ENCODE data around the gene TAF4. TPM values are rescaled to one million over a fixed set of nuclear protein-coding genes. Genes with fewer than 3 reads are reported as not detected.
"Not testable (repeated sequence)": the region's sequence is repeated elsewhere in the genome, so short reads cannot be mapped to it uniquely, and the experiment has no call there.

TAF4 gene
- total RNA-seq, 4 donors from 2014 or later = 7.1 to 15.9 (median 11.9) TPM

DNA sequence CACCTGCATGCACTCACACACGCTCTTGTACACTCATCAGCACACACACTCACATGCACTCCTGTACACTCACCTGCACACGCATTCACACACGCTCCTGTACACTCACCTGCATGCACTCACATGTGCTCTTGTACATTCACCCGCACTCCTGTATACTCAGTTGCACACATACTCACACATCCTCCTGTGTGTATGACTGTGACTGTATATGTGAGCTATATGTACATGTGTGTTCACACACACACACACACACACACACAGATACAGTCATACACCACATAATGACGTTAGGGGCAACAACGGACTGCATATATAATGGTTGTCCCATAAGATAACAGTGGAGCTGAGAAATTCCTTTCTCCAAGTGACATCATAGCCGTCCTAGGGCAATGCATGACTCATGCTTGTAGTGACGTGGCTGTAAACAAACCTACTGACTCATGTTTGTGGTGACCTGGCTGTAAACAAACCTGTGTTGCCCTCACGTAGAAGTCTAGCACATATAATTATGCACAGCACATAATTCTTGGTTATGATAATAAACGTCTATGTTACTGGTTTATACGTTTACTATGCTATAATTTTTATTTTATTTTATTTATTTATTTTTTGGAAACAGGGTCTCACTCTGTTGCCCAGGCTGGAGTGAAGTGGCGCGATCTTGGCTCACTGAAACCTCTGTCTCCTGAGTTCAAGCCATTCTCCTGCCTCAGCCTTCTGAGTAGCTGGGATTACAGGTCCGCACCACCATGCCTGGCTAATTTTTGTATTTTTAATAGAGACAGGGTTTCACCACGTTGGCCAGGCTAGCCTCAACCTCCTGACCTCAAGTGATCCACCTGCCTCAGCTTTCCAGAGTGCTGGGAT is 22.8 kb upstream of the TAF4 start:
- DNase-seq (ENCODE audit: low spot score) = no peak
- TF ChIP-seq, protein P1, sequence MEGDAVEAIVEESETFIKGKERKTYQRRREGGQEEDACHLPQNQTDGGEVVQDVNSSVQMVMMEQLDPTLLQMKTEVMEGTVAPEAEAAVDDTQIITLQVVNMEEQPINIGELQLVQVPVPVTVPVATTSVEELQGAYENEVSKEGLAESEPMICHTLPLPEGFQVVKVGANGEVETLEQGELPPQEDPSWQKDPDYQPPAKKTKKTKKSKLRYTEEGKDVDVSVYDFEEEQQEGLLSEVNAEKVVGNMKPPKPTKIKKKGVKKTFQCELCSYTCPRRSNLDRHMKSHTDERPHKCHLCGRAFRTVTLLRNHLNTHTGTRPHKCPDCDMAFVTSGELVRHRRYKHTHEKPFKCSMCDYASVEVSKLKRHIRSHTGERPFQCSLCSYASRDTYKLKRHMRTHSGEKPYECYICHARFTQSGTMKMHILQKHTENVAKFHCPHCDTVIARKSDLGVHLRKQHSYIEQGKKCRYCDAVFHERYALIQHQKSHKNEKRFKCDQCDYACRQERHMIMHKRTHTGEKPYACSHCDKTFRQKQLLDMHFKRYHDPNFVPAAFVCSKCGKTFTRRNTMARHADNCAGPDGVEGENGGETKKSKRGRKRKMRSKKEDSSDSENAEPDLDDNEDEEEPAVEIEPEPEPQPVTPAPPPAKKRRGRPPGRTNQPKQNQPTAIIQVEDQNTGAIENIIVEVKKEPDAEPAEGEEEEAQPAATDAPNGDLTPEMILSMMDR (IDR thresholded peaks at IDR 0.05) = no peak
- ATAC-seq (ENCODE audit: low FRiP score) = no peak

DNA sequence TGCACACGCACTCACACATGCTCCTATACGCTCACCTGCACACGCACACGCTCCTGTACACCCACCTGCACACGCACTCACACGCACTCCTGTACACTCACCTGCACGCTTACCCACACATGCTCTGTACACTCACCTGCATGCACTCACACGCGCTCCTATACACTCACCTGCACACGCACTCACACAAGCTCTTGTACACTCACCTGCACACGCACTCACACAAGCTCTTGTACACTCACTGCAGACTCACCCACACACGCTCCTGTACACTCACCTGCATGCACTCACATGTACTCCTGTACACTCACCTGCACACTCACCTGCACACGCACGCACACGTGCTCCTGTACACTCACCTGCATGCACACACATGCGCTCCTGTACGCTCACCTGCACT is 22.0 kb upstream of the TAF4 start:
- ATAC-seq (ENCODE audit: low FRiP score) (no peak), DNase-seq (ENCODE audit: low spot score) (no peak)
- TF ChIP-seq, protein P1 (IDR thresholded peaks at IDR 0.05) = no peak

DNA sequence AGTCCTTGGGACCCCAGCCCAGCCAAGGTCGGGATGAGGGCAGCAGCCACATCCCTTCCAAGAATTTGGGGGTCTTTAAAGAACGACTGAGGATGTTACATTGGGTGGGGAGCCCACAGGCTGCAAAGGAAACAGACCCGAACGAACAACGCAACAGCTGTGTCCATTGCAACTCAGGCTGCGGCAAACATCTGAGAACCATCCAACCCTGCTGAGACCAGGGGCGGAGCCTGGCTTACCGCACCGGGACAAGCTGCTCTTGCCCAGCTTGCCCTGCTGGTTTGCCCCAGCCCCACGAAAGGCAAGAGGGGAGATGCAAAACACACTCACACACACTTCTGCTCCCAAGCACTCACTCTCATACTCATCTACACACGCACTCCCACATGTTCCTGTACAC is 21.5 kb upstream of the TAF4 start:
- TF ChIP-seq, protein P1 (IDR thresholded peaks at IDR 0.05) = no peak
- ATAC-seq (ENCODE audit: low FRiP score) (no peak), DNase-seq (ENCODE audit: low spot score) (no peak)

DNA sequence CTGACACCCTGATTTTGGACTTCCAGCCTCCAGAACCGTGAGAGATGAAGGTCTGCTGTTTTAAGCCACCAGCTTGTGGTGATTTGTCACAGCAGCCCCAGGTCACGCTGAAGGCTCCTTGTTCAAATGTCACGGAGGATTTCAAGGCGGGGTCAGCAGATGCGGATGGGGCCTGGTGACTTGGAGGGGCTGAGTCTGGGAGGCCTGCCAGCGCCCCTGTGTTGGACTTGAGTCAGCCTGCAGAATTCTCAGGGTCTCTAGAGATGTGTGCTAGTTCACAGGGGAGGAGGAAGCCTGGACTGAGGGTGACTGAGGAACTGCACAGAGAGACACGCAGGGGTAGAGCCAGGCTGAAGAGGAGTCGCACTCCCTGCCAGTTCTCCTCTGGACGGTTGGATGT is 19.5 kb upstream of the TAF4 start:
- TF ChIP-seq, protein P1 (IDR thresholded peaks at IDR 0.05) = no peak
- DNase-seq (ENCODE audit: low spot score) (no peak), ATAC-seq (ENCODE audit: low FRiP score) (no peak)

DNA sequence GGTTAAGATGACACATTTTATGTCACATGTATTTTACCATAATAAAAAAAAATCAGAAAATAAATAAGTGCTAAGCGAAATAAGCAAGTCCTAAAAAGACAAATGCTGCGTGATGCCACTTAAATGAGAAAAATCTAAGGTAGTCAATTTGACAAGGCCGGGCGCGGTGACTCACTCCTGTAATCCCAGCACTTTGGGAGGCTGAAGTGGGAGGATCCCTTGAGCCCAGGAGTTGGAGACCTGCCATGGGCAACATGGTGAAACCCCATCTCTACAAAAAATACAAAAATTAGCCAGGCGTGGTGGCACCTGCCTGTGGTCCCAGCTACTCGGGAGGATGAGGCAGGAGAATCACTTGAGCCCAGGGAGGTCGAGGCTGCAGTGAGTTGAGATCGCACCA is 18.5 kb upstream of the TAF4 start:
- not testable (repeated sequence) for ATAC-seq (ENCODE audit: low FRiP score)

DNA sequence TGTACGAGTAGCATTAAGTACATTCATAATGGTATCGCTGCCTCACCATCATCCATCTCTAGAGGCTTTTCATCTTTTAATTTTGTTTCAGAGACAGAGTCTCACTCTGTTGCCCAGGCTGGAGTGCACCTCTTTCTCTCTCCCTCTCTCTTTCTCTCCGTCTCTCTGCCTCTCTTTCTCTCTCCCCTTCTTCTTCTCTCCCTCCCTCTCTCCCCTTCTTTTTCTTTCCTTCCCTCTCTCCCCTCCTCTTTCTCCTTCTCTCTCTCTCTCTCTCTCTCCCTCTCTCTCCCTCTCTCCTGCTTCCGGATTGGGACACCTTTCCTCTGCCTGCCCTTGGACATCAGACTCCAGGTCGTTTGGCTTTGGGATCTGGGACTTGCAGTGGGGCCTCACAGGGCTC is 17.6 kb upstream of the TAF4 start:
- ATAC-seq (ENCODE audit: low FRiP score) = no peak
- TF ChIP-seq, protein P1 (IDR thresholded peaks at IDR 0.05) = no peak
- no peak for DNase-seq (ENCODE audit: low spot score)

More for the DNA sequence above, 18.5 kb upstream of the TAF4 start:
- DNase-seq (ENCODE audit: low spot score) = not testable (repeated sequence)

DNA sequence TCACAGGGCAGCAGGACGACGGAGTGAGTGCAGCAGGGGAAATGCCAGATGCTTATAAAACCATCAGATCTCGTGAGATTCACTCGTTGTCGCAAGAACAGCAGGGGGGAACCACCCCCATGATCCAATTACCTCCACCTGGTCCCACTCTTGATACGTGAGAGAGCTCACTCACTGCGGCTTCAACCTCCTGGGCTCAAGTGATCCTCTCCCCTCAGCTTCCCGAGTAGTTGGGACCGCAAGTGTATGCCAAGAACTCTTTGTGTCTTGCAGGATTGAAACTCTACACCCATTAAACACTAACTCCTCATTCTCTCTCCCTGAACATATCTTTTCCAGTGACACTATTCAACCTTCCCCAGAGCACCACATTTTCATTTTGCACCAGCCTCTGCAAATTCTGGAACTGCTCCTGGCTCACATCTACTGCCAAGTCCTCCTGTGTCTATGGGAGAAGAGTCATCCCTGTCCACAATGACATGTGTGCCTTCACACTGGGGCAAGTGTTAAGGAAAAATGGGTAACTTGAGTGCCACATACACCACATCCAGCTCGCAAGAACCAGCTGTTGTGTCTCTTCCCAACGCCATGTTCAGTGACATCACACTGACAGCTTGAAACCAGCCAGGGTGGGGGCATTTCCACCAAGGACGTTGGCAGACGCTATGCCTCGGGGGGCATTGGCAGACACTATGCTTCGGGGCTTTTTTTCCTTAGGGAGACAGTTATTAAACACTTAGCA is 14.7 kb upstream of the TAF4 start:
- TF ChIP-seq, protein P1 (IDR thresholded peaks at IDR 0.05) = no peak
- ATAC-seq (ENCODE audit: low FRiP score) = no peak
- DNase-seq (ENCODE audit: low spot score) = no peak

Data from omental fat pad (tissue), 4 donors.